Measurements from ENCODE around the gene ABCA12.

GRCh38 chr2:215010390-215010789 lies 128.0 kb downstream of the ABCA12 start:
- TF ChIP-seq CTCF (IDR thresholded peaks at IDR 0.05) (no peak), EZH2phosphoT487 (IDR thresholded peaks at IDR 0.05) (no peak)
